GM23338 (cell line): ENCODE measurements around the gene SRCAP. TPM values are rescaled to one million over a fixed set of nuclear protein-coding genes. Genes with fewer than 3 reads are reported as not detected.
A peak's percentile ranks its signal among the peaks of the same experiment; 100 is the strongest.

ENCODE experiments used
- ATAC-seq: fragments of 200-7000 bp; cut with Tn5 transposase; 3 replicates; pipeline ENCODE4 v1.9.1; 2020
- DNase-seq: peaks from one replicate; pipeline ENCODE4 v3.0.0-alpha.2; 2015; ENCODE audit warnings: low spot score
- H2AFZ ChIP-seq: fragments of 200-600 bp; sonication (generic); 2 replicates; pipeline ENCODE4 v1.8.0; 2016; ENCODE audit warnings: antibody characterized with exemption, mild to moderate bottlenecking, moderate library complexity
- H3F3A ChIP-seq: fragments of 200-600 bp; sonication (generic); replicated peaks from 2 replicates; pipeline ENCODE4 v1.8.0; 2017; ENCODE audit warnings: antibody characterized with exemption, mixed run types, low read depth
- H3K27ac ChIP-seq: fragments of 200-600 bp; sonication (generic); 2 replicates; pipeline ENCODE4 v1.6.1; 2016; ENCODE audit warnings: low read depth
- H3K27me3 ChIP-seq: fragments of 200-600 bp; sonication (generic); 2 replicates; pipeline ENCODE4 v1.8.0; 2016; ENCODE audit warnings: mild to moderate bottlenecking, mixed run types, moderate library complexity; ENCODE audit not compliant: insufficient read depth
- H3K36me3 ChIP-seq: fragments of 200-600 bp; sonication (generic); 2 replicates; pipeline ENCODE4 v1.8.0; 2016; ENCODE audit warnings: mild to moderate bottlenecking; ENCODE audit not compliant: insufficient read depth
- H3K4me1 ChIP-seq: fragments of 200-600 bp; sonication (generic); 2 replicates; pipeline ENCODE4 v1.8.0; 2016; ENCODE audit warnings: mild to moderate bottlenecking, moderate library complexity; ENCODE audit not compliant: insufficient read depth
- H3K4me2 ChIP-seq: fragments of 200-600 bp; sonication (generic); 2 replicates; pipeline ENCODE4 v1.7.1; 2017; ENCODE audit warnings: mixed run types
- H3K4me3 ChIP-seq: fragments of 200-600 bp; sonication (generic); 2 replicates; pipeline ENCODE4 v1.6.1; 2016; ENCODE audit warnings: mixed run types
- H3K79me2 ChIP-seq: fragments of 200-600 bp; sonication (generic); replicated peaks from 2 replicates; pipeline ENCODE4 v1.8.0; 2017; ENCODE audit warnings: mild to moderate bottlenecking; ENCODE audit not compliant: insufficient read depth
- H3K9me2 ChIP-seq: fragments of 200-600 bp; sonication (generic); 2 replicates; pipeline ENCODE4 v1.8.0; 2017; ENCODE audit not compliant: insufficient read depth
- H4K20me1 ChIP-seq: fragments of 200-600 bp; sonication (generic); replicated peaks from 2 replicates; pipeline ENCODE4 v1.8.0; 2017; ENCODE audit warnings: mild to moderate bottlenecking; ENCODE audit not compliant: insufficient read depth
- H3K27ac Mint-ChIP-seq: 2 replicates; pipeline ENCODE4 v1.8.0; 2020; ENCODE audit warnings: inconsistent platforms, mild to moderate bottlenecking, moderate library complexity, mixed read lengths
- H3K27me3 Mint-ChIP-seq: 3 replicates; pipeline ENCODE4 v1.8.0; 2022; ENCODE audit warnings: low read depth, mild to moderate bottlenecking, moderate library complexity, mixed read lengths, inconsistent platforms; ENCODE audit not compliant: insufficient read depth, poor library complexity
- H3K36me3 Mint-ChIP-seq: 3 replicates; pipeline ENCODE4 v1.8.0; 2021; ENCODE audit warnings: low read depth, mild to moderate bottlenecking, inconsistent platforms, moderate library complexity, mixed read lengths
- H3K4me1 Mint-ChIP-seq: 3 replicates; pipeline ENCODE4 v1.8.0; 2020; ENCODE audit warnings: mild to moderate bottlenecking, inconsistent platforms, mixed read lengths
- H3K4me3 Mint-ChIP-seq: 3 replicates; pipeline ENCODE4 v1.8.0; 2021; ENCODE audit warnings: moderate library complexity, mild to moderate bottlenecking, inconsistent platforms, mixed read lengths
- H3K9me3 Mint-ChIP-seq: 3 replicates; pipeline ENCODE4 v1.8.0; 2020; ENCODE audit warnings: moderate library complexity, mild to moderate bottlenecking, inconsistent platforms, mixed read lengths
- CREB1 ChIP-seq: fragments of 250-450 bp; sonication (Bioruptor Pico); IDR thresholded peaks from 2 replicates; pipeline ENCODE4 v1.5.0; 2020; ENCODE audit warnings: low read depth, mild to moderate bottlenecking, moderate library complexity
- POLR2AphosphoS5 ChIP-seq: IDR thresholded peaks from 2 replicates; pipeline ENCODE4 v1.6.1; 2016; ENCODE audit warnings: antibody characterized with exemption, low read depth
- REST ChIP-seq: IDR thresholded peaks from one replicate; pipeline ENCODE4 v1.6.1; 2018; ENCODE audit warnings: antibody characterized with exemption; ENCODE audit not compliant: unreplicated experiment
- STAT1 ChIP-seq: IDR thresholded peaks from one replicate; pipeline ENCODE4 v1.6.1; 2016; ENCODE audit warnings: antibody characterized with exemption; ENCODE audit not compliant: unreplicated experiment
- ZNF114 ChIP-seq: fragments of 250-450 bp; sonication (Bioruptor Pico); IDR thresholded peaks from 2 replicates; pipeline ENCODE4 v1.5.0; 2020; ENCODE audit warnings: mild to moderate bottlenecking, moderate library complexity
- ZNF331 ChIP-seq: fragments of 250-450 bp; sonication (Bioruptor Pico); IDR thresholded peaks from 2 replicates; pipeline ENCODE4 v1.5.0; 2020; ENCODE audit warnings: low read depth, mild to moderate bottlenecking, moderate library complexity
- polyA plus RNA-seq: library from polyadenylated mRNA; unstranded; fragments of >200 nt; fragmentation: Nextera tagmentation; extraction: Ambion mirVana; gene quantifications from 2 replicates; pipeline ENCODE4 v1.2.1, GENCODE V29; 2016
- total RNA-seq: library from RNA; depleted of rRNA; stranded (reverse); fragments of >200 nt; shearing (Covaris generic); gene quantifications from 2 replicates; pipeline ENCODE4 v1.2.3, GENCODE V29; 2014
- TF ChIP-seq, protein P1 (sequence below): fragments of 250-450 bp; sonication (Bioruptor Pico); IDR thresholded peaks from 2 replicates; pipeline ENCODE4 v1.5.0; 2020; ENCODE audit warnings: mild to moderate bottlenecking, moderate library complexity

Gene SRCAP
- total and polyA plus RNA-seq, 2 experiments from 2014 or later, result 15.3 to 38.4 TPM

DNA sequence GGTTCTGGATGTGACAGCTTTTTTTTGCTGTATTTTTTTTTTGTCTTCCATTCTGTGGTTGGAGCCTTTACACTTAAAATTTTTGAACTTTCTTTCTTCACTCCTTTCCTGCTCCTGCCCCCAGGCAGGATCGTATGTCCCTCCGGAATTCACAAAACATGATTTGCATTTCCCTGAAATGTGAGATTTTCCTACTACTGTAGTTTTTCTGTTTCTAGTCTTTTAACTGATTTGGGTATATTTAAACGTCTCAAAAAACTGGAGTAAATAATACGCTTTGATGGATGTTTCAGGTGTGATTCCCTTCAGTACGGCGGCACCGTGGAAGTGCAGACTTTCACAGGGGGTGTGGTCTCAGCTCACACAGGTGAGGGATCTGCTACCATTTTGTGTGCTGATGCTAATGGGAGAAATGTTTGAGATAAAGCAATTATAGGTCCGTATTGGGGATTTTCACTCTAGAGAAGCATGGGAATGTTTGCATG lies 686 bp downstream of the SRCAP start (continued):
- TF ChIP-seq REST (no peak), STAT1 (no peak), CREB1 (CRISPR knock-in tag) (no peak), ZNF331 (CRISPR knock-in tag) (no peak)

GRCh38 chr16:30700491-30700890 lies 1.5 kb downstream of the SRCAP start:
- H3K36me3 ChIP-seq, result peaks cover 48% of the 10 kb centered on the region
- Mint-ChIP-seq H3K27me3 (peaks cover 32% of the 10 kb centered on the region), H3K36me3 (peaks cover 56% of the 10 kb centered on the region), H3K4me1 (peaks cover 19% of the 10 kb centered on the region), H3K9me3 (no peaks in the 10 kb centered on the region; the same call in 1 of the 3 replicates), H3K4me3 (peak overlapping the region; percentile 97; the same call in 2 of the 3 replicates), H3K27ac (no peak overlapping the region)
- H3K4me2 ChIP-seq, result no peak overlapping the region
- H3K4me3 ChIP-seq, result no peak overlapping the region
- H3F3A ChIP-seq, result peaks cover 21% of the 10 kb centered on the region
- no peak overlapping the region for H3K27ac ChIP-seq
- DNase-seq (no peak), ATAC-seq (no peak)
- peaks cover 32% of the 10 kb centered on the region for H4K20me1 ChIP-seq
- H3K9me2 ChIP-seq, result no peaks in the 10 kb centered on the region
- H2AFZ ChIP-seq, result no peak overlapping the region
- TF ChIP-seq POLR2AphosphoS5 (no peak), REST (no peak), STAT1 (no peak), ZNF114 (CRISPR knock-in tag) (no peak)
- TF ChIP-seq, protein P1, sequence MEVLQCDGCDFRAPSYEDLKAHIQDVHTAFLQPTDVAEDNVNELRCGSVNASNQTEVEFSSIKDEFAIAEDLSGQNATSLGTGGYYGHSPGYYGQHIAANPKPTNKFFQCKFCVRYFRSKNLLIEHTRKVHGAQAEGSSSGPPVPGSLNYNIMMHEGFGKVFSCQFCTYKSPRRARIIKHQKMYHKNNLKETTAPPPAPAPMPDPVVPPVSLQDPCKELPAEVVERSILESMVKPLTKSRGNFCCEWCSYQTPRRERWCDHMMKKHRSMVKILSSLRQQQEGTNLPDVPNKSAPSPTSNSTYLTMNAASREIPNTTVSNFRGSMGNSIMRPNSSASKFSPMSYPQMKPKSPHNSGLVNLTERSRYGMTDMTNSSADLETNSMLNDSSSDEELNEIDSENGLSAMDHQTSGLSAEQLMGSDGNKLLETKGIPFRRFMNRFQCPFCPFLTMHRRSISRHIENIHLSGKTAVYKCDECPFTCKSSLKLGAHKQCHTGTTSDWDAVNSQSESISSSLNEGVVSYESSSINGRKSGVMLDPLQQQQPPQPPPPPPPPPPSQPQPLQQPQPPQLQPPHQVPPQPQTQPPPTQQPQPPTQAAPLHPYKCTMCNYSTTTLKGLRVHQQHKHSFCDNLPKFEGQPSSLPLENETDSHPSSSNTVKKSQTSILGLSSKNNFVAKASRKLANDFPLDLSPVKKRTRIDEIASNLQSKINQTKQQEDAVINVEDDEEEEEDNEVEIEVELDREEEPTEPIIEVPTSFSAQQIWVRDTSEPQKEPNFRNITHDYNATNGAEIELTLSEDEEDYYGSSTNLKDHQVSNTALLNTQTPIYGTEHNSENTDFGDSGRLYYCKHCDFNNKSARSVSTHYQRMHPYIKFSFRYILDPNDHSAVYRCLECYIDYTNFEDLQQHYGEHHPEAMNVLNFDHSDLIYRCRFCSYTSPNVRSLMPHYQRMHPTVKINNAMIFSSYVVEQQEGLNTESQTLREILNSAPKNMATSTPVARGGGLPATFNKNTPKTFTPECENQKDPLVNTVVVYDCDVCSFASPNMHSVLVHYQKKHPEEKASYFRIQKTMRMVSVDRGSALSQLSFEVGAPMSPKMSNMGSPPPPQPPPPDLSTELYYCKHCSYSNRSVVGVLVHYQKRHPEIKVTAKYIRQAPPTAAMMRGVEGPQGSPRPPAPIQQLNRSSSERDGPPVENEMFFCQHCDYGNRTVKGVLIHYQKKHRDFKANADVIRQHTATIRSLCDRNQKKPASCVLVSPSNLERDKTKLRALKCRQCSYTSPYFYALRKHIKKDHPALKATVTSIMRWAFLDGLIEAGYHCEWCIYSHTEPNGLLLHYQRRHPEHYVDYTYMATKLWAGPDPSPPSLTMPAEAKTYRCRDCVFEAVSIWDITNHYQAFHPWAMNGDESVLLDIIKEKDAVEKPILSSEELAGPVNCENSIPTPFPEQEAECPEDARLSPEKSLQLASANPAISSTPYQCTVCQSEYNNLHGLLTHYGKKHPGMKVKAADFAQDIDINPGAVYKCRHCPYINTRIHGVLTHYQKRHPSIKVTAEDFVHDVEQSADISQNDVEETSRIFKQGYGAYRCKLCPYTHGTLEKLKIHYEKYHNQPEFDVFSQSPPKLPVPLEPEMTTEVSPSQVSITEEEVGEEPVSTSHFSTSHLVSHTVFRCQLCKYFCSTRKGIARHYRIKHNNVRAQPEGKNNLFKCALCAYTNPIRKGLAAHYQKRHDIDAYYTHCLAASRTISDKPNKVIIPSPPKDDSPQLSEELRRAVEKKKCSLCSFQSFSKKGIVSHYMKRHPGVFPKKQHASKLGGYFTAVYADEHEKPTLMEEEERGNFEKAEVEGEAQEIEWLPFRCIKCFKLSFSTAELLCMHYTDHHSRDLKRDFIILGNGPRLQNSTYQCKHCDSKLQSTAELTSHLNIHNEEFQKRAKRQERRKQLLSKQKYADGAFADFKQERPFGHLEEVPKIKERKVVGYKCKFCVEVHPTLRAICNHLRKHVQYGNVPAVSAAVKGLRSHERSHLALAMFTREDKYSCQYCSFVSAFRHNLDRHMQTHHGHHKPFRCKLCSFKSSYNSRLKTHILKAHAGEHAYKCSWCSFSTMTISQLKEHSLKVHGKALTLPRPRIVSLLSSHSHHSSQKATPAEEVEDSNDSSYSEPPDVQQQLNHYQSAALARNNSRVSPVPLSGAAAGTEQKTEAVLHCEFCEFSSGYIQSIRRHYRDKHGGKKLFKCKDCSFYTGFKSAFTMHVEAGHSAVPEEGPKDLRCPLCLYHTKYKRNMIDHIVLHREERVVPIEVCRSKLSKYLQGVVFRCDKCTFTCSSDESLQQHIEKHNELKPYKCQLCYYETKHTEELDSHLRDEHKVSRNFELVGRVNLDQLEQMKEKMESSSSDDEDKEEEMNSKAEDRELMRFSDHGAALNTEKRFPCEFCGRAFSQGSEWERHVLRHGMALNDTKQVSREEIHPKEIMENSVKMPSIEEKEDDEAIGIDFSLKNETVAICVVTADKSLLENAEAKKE (CRISPR knock-in tag), result no peak
- peaks cover 23% of the 10 kb centered on the region for H3K27me3 ChIP-seq
- H3K4me1 ChIP-seq, result peaks cover 14% of the 10 kb centered on the region
- peaks cover 32% of the 10 kb centered on the region for H3K79me2 ChIP-seq
